NCI-H1694 (cell line): ENCODE results near the gene DUT.

ENCODE experiments used
- DNase-seq: peaks from one replicate; lab custom pipeline; 2025; lab: John Stamatoyannopoulos, UW

Gene DUT

DNA sequence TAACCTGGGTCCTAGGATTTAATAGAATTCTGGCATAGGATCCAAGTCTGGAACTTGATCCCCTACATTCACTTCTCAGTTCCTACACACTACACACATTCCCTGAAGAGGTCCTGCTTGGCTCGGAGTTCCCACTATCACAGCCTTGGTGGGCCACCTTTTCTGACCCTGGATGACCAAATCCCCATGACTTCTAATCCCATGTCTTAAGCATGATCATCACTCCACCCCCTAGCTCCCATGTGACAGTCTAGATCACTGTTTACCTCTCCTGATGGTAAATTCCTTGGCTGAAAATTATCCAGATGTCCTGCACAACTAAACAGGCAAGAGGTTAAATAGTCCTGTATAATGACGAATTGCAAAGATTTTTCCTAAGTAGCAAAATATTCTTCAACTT is 40.3 kb downstream of the DUT start:
- DNase-seq = no peak

- DNase-seq = no peak
These were observed 40.7 kb downstream of the DUT start for GRCh38 chr15:48371961-48372360.

DNA sequence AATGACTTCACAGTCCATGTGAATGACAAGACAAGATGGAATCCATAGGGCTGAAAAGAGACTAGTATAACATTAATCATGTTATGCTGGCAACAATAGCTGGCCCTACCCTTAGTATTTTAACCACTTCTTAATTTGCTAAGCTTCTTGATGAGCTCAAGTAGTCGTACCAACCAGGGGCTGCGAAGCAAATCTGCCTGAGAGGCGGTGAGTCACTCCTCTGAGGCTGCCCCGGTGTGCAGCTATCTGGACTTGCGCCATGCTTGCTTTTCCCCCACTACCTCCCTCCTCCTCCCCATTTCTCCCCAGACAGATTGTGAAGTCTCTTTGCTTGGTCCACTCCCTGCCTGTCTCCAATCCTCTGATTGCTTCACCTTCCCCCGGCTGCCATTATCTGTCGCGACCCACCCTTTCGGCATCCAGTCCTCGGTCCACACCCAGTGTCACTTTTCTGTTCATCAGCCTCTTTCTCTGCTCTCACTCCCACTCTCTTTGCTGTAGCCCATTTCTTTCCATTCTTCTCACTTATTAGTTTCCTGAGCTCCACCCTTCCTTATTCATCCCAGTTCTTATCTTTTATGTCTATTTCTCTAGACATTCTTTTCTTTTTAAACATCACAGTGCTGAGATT is 42.7 kb downstream of the DUT start:
- no peak for DNase-seq

GRCh38 chr15:48374472-48374871 is 43.2 kb downstream of the DUT start:
- no peak for DNase-seq

- DNase-seq = no peak
These were observed 44.5 kb downstream of the DUT start for GRCh38 chr15:48375767-48376166.

DNA sequence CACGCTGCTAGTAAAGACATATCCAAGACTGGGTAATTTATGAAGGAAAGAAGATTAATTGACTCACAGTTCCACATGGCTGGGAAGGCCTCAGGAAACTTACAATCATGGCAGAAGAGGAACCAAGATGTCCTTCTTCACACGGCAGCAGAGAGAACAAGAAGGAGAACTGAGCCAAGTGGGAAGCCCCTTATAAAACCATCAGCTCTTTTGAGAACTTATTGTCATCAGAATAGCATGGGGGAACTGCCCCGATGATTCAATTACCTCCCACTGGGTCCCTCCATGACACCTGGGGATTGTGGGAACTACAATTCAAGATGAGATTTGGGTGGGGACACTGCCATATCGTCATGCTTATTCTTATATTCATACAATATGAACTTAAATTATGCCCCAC is 49.0 kb downstream of the DUT start:
- no peak for DNase-seq

DNA sequence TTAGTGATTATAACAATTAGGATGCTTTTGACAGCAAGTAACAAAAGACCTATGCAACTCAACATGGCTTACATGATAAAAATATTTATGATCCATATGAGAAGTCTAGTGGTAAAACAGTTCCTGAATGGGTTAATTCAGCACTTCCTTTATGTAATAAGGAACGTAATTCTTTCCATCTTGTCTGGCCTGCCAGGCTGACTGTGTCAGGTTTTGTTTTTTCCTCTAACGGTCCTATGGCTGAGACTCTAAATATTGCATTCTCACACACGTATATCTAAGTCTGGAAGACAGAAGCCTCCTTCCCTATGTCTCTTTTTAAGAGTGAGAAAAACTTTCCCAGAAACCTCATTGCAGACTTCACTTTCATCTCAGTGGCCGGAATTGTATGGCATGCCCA is 50.6 kb downstream of the DUT start:
- DNase-seq = no peak

DNA sequence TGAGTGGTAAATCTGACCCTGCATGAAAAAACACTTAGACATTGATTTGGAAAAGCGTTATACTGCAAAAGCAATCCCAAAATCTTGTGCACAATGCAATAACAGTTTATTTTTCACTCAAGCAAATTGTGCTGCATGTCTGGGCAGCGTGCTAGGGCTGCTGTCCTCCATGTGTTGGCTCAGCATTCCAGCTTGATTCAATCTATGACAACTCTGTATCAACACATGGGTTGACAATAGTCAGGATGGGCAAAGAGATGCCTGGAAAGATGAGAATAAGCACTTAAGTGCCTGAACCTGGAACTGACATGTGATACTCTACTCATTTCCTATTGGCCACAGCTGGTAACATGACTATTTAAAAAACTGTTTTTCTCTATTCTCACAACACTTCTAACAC is 51.8 kb downstream of the DUT start:
- DNase-seq = no peak

GRCh38 chr15:48384616-48385015 is 53.4 kb downstream of the DUT start:
- no peak for DNase-seq

DNA sequence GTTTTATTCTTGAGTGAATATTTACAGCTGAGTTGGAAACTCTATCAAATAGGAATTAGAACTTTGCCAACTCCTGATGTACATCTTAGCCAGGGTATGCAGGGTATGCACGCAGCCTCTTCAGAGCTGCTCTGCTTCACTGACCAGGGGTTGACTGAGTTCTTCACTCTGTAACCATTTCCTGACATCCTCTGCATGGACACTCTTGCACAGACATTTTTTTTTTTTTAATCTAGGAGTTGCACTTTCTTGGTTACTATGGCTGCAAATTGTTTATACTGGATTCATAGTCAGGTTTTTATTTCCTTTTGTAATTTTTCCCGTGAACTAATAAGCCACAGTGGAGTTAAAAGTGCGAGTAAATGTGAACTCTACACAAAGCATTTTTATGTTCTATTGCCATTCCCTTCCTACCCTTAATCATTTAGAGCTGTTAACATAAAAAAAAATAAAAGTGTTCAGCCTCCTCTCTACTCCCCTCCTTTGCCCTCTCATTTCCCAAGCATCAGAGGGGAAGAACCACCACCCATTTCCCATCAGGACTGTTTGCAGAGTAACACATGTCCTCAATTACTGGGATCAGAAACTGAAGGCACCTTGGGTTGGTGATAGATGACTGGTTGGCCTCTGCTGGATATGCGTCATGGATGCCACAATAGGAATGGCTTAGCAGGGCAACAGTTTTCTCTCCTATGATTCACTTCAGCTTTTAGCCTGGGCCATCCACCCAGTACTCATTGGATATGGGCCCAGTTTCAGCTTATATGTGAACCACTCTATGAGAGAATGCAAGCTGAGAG is 54.0 kb downstream of the DUT start:
- DNase-seq = no peak

GRCh38 chr15:48388016-48388851 is 57.0 kb downstream of the DUT start:
- DNase-seq = no peak

DNA sequence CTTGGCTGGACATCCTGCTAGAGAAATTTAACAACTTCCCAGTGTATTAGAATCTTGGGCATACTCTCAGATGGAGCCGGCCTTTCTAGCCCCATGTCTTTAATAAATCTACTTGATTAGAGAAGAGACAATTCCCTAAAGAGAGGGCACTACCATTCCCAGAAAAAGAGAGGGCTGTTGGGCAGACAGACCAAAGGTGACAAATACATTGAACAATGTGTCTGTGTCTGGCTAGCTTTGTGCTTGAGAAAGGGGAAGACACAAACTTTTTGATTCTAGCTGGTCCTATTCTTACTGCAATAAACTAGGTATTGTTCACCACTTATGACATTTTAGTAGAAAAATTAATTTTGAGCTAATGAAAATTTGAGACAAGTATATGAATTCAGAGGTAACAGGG is 57.7 kb downstream of the DUT start:
- no peak for DNase-seq

DNA sequence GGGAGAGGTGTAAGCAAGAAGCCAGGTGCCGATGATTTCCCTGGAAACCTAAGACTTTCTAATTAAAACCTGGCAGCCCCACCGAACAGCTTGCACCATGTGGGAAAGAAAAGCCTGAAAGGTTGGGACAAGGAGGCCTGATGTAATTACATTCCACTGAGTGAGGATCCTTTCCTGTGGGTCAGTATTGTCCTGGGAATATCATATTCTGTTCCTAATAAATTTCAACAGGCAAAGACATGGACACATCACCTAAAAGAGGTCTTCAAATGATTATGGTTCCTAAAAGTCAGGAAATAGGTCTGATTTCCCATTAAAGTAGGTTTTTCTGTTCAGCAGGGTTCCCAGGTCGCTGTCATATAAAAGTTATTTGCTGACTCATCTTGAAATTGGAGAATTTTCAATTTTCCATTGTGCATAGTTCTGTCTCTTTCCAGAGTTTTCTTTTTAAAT is 58.5 kb downstream of the DUT start:
- no peak for DNase-seq

- no peak for DNase-seq
These were observed 60.7 kb downstream of the DUT start for GRCh38 chr15:48391950-48392349.

DNA sequence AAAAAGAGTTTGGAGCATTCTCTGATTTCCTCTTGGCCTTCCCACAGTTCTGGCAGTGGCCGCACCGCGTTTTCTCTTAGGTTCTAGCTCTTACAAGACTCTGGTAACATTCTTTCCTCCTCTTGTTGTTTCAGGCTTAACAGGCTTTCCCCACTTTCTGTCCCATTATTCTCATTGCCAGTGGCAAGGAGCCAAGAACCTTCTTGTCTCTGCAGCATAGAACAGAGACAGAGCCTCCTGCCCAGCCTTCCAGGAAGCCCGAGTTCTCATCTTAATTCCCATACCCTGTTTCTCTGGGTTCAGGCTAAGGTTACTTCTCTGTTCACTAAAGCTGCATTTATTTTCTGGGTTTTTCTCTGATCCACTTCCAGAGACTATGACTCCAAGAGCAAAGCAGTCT is 61.1 kb downstream of the DUT start:
- no peak for DNase-seq
